ENCODE data around the gene THSD7A.

The THSD7A gene

DNA sequence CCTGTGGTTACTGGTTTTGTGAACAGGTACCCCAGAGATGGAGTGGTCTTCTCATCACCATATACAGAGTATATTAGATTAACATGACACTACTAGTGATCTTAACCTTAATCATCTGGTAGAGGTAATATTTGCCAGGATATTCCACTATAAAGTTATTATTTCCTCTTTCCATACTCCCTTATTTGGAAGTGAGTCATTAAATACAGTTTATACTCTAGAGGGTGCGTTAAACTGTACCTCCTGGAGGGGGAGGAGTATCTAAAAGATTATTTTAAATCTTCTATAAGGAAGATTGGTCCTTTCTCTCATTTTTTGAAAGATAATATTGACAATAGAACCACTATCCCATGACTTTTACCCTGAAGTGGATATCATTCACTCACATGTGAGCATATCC, 85.4 kb downstream of the THSD7A start:
- Histone ChIP-seq H2BK120ac (ENCODE audit: insufficient read depth, low read length, poor library complexity) (no peak overlapping the region), H3K4me3 (ENCODE audit: low read depth, low read length) (no peak overlapping the region), H3K14ac (ENCODE audit: low read length) (no peak overlapping the region), H2AFZ (ENCODE audit: insufficient read depth, low read length, poor library complexity) (no peak overlapping the region), H4K8ac (ENCODE audit: low read depth, low read length) (no peak overlapping the region), H4K12ac (ENCODE audit: low read depth, low read length) (no peak overlapping the region), H3K27ac (ENCODE audit: low read depth, low read length) (no peak overlapping the region), H3K4ac (ENCODE audit: low read depth, low read length) (no peak overlapping the region), H3K79me2 (ENCODE audit: control insufficient read depth, insufficient read depth, low read length, poor library complexity) (no peaks in the 10 kb centered on the region), H2BK5ac (ENCODE audit: low read depth, low read length, poor library complexity) (no peak overlapping the region), H3K9ac (ENCODE audit: low read length) (no peak overlapping the region), H4K91ac (ENCODE audit: low read depth, low read length) (no peak overlapping the region), H2BK12ac (ENCODE audit: low read length) (no peak overlapping the region), H3K23ac (ENCODE audit: low read length) (no peak overlapping the region), H3K4me1 (ENCODE audit: control insufficient read depth in 1 of 2, insufficient read depth in 2 of 2, low read length in 2 of 2) (peaks cover 4 to 7% of the 10 kb centered on the region in 2 experiments), H3K36me3 (ENCODE audit: control insufficient read depth in 1 of 2, insufficient read depth in 2 of 2, low read length in 2 of 2) (no peaks in the 10 kb centered on the region), H3K9me3 (ENCODE audit: insufficient read depth, low read depth, low read length) (no peaks in the 10 kb centered on the region), H3K79me1 (ENCODE audit: low read length) (peaks cover 2% of the 10 kb centered on the region), H3K27me3 (ENCODE audit: insufficient read depth, low read length) (no peaks in the 10 kb centered on the region), H3K18ac (ENCODE audit: low read length) (no peak overlapping the region), H3K4me2 (ENCODE audit: low read length) (no peak overlapping the region), H2AK5ac (ENCODE audit: low read length) (no peak overlapping the region)
- DNase-seq = no peak
- no CpG with 5 or more reads among the region's 1 CpG for WGBS (ENCODE audit: extremely low coverage, insufficient coverage, insufficient read length)

DNA sequence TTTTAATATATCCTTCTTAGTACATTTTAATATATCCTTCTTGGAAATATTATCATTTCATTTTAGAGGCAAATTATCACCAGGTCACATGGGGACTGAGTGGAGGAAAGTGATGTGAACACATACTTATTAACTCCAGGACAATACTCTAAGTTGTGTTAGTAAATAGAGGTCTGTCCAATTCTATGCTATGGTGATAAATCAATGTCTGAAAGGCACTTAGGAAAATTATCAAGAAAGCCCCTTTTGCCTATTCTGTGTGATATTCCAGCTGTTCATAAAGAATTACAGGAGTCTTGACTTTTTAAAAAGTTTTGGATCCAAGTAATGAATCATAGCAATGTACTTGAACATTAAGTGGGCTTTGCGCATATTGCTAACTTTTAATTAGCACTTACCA, 88.5 kb downstream of the THSD7A start:
- H3K4me1 ChIP-seq (ENCODE audit: control insufficient read depth in 1 of 2, insufficient read depth in 2 of 2, low read length in 2 of 2) = no peaks in the 10 kb centered on the region
- H2BK120ac ChIP-seq (ENCODE audit: insufficient read depth, low read length, poor library complexity) = no peak overlapping the region
- H4K91ac ChIP-seq (ENCODE audit: low read depth, low read length) = no peak overlapping the region

DNA sequence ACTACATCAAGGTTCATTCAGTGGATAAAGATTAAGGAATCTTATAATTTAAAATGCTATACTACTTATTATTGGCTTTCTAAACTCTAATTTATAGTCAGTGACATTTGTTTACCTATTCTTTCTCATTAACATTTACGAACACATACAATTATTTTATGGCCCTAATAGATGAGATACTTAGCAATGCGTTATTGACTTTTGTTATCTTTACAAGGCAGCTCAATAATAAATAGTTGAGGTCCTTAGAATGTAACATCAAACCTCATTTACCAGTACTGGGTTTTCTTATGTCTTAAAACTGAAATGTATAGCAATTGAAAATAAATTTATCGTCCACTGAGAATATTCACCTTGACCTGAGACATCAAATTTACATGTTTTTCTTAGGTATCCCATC, 89.0 kb downstream of the THSD7A start:
- H4K8ac ChIP-seq (ENCODE audit: low read depth, low read length) = no peak overlapping the region
- no peaks in the 10 kb centered on the region for H3K27me3 ChIP-seq (ENCODE audit: insufficient read depth, low read length)
- no peak overlapping the region for H2BK5ac ChIP-seq (ENCODE audit: low read depth, low read length, poor library complexity)
- no peak overlapping the region for H4K12ac ChIP-seq (ENCODE audit: low read depth, low read length)
- H3K23ac ChIP-seq (ENCODE audit: low read length) = no peak overlapping the region
- DNase-seq = no peak
- no peaks in the 10 kb centered on the region for H3K79me1 ChIP-seq (ENCODE audit: low read length)
- H3K4me3 ChIP-seq (ENCODE audit: low read depth, low read length) = no peak overlapping the region
- no peaks in the 10 kb centered on the region for H3K79me2 ChIP-seq (ENCODE audit: control insufficient read depth, insufficient read depth, low read length, poor library complexity)
- H3K36me3 ChIP-seq (ENCODE audit: control insufficient read depth in 1 of 2, insufficient read depth in 2 of 2, low read length in 2 of 2) = no peaks in the 10 kb centered on the region
- H2AFZ ChIP-seq (ENCODE audit: insufficient read depth, low read length, poor library complexity) = no peak overlapping the region
- no peak overlapping the region for H3K27ac ChIP-seq (ENCODE audit: low read depth, low read length)
- H3K9ac ChIP-seq (ENCODE audit: low read length) = no peak overlapping the region
- H3K4me1 ChIP-seq (ENCODE audit: control insufficient read depth in 1 of 2, insufficient read depth in 2 of 2, low read length in 2 of 2) = no peaks in the 10 kb centered on the region
- H3K9me3 ChIP-seq (ENCODE audit: insufficient read depth, low read depth, low read length) = no peaks in the 10 kb centered on the region
- H3K4me2 ChIP-seq (ENCODE audit: low read length) = no peak overlapping the region
- H2BK120ac ChIP-seq (ENCODE audit: insufficient read depth, low read length, poor library complexity) = no peak overlapping the region
- H3K18ac ChIP-seq (ENCODE audit: low read length) = no peak overlapping the region
- H2BK12ac ChIP-seq (ENCODE audit: low read length) = no peak overlapping the region
- H4K91ac ChIP-seq (ENCODE audit: low read depth, low read length) = no peak overlapping the region
- no CpG with 5 or more reads among the region's 3 CpGs for WGBS (ENCODE audit: extremely low coverage, insufficient coverage, insufficient read length)
- no peak overlapping the region for H2AK5ac ChIP-seq (ENCODE audit: low read length)
- H3K14ac ChIP-seq (ENCODE audit: low read length) = no peak overlapping the region
- no peak overlapping the region for H3K4ac ChIP-seq (ENCODE audit: low read depth, low read length)

More for the DNA sequence above, 88.5 kb downstream of the THSD7A start:
- no peaks in the 10 kb centered on the region for H3K79me1 ChIP-seq (ENCODE audit: low read length)
- no peak overlapping the region for H2BK5ac ChIP-seq (ENCODE audit: low read depth, low read length, poor library complexity)
- H3K4me2 ChIP-seq (ENCODE audit: low read length) = no peak overlapping the region
- no peak overlapping the region for H2AK5ac ChIP-seq (ENCODE audit: low read length)
- no peak for DNase-seq
- no peak overlapping the region for H3K14ac ChIP-seq (ENCODE audit: low read length)
- H3K27me3 ChIP-seq (ENCODE audit: insufficient read depth, low read length) = no peaks in the 10 kb centered on the region
- no peak overlapping the region for H3K18ac ChIP-seq (ENCODE audit: low read length)
- H3K9ac ChIP-seq (ENCODE audit: low read length) = no peak overlapping the region
- H3K23ac ChIP-seq (ENCODE audit: low read length) = no peak overlapping the region
- H4K12ac ChIP-seq (ENCODE audit: low read depth, low read length) = no peak overlapping the region
- H3K4ac ChIP-seq (ENCODE audit: low read depth, low read length) = no peak overlapping the region
- H3K36me3 ChIP-seq (ENCODE audit: control insufficient read depth in 1 of 2, insufficient read depth in 2 of 2, low read length in 2 of 2) = no peaks in the 10 kb centered on the region
- no peak overlapping the region for H2AFZ ChIP-seq (ENCODE audit: insufficient read depth, low read length, poor library complexity)
- WGBS (ENCODE audit: extremely low coverage, insufficient coverage, insufficient read length) = no CpG with 5 or more reads among the region's 1 CpG
- no peak overlapping the region for H3K4me3 ChIP-seq (ENCODE audit: low read depth, low read length)
- no peak overlapping the region for H3K27ac ChIP-seq (ENCODE audit: low read depth, low read length)
- H4K8ac ChIP-seq (ENCODE audit: low read depth, low read length) = no peak overlapping the region
- no peaks in the 10 kb centered on the region for H3K9me3 ChIP-seq (ENCODE audit: insufficient read depth, low read depth, low read length)
- no peaks in the 10 kb centered on the region for H3K79me2 ChIP-seq (ENCODE audit: control insufficient read depth, insufficient read depth, low read length, poor library complexity)
- no peak overlapping the region for H2BK12ac ChIP-seq (ENCODE audit: low read length)

DNA sequence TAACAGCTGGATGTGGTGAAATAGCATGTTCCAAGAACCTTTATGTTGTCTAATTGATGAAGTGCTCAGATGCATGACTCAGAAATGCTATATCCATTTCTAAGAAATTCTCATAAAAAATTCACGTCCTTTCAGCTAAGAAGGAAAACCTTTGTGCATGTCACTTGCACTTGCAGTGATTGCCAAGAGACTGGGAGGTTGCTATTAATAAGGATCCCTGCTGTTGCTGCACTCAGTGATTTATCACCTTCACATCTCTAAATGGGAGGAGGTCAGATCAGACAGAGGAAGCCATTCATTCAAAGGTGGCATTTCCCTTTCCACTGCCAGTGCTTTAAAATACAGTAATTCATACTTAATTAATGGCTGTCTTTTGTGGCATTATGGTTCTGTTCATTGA, 89.5 kb downstream of the THSD7A start:
- no peaks in the 10 kb centered on the region for H3K79me2 ChIP-seq (ENCODE audit: control insufficient read depth, insufficient read depth, low read length, poor library complexity)
- H3K27me3 ChIP-seq (ENCODE audit: insufficient read depth, low read length) = no peaks in the 10 kb centered on the region
- no peak overlapping the region for H3K4me3 ChIP-seq (ENCODE audit: low read depth, low read length)
- H3K18ac ChIP-seq (ENCODE audit: low read length) = no peak overlapping the region
- H3K4me1 ChIP-seq (ENCODE audit: control insufficient read depth in 1 of 2, insufficient read depth in 2 of 2, low read length in 2 of 2) = no peaks in the 10 kb centered on the region
- H3K4ac ChIP-seq (ENCODE audit: low read depth, low read length) = no peak overlapping the region
- H3K36me3 ChIP-seq (ENCODE audit: control insufficient read depth in 1 of 2, insufficient read depth in 2 of 2, low read length in 2 of 2) = no peaks in the 10 kb centered on the region
- H2AK5ac ChIP-seq (ENCODE audit: low read length) = no peak overlapping the region
- H3K79me1 ChIP-seq (ENCODE audit: low read length) = no peaks in the 10 kb centered on the region
- H3K4me2 ChIP-seq (ENCODE audit: low read length) = no peak overlapping the region
- no peak overlapping the region for H4K8ac ChIP-seq (ENCODE audit: low read depth, low read length)
- DNase-seq = no peak
- no peak overlapping the region for H3K27ac ChIP-seq (ENCODE audit: low read depth, low read length)
- no peak overlapping the region for H2BK12ac ChIP-seq (ENCODE audit: low read length)
- H3K23ac ChIP-seq (ENCODE audit: low read length) = no peak overlapping the region
- no peak overlapping the region for H2AFZ ChIP-seq (ENCODE audit: insufficient read depth, low read length, poor library complexity)
- H3K14ac ChIP-seq (ENCODE audit: low read length) = no peak overlapping the region
- WGBS (ENCODE audit: extremely low coverage, insufficient coverage, insufficient read length) = no CpG with 5 or more reads among the region's 1 CpG
- no peak overlapping the region for H2BK120ac ChIP-seq (ENCODE audit: insufficient read depth, low read length, poor library complexity)
- no peak overlapping the region for H3K9ac ChIP-seq (ENCODE audit: low read length)
- H4K12ac ChIP-seq (ENCODE audit: low read depth, low read length) = no peak overlapping the region
- H3K9me3 ChIP-seq (ENCODE audit: insufficient read depth, low read depth, low read length) = no peaks in the 10 kb centered on the region
- no peak overlapping the region for H4K91ac ChIP-seq (ENCODE audit: low read depth, low read length)
- H2BK5ac ChIP-seq (ENCODE audit: low read depth, low read length, poor library complexity) = no peak overlapping the region

Measured in trophoblast cell (in vitro differentiated cells and primary cell).